ENCODE measurements around the gene CAP2.
"Not testable (repeated sequence)": the region's sequence is repeated elsewhere in the genome, so short reads cannot be mapped to it uniquely, and the experiment has no call there.

CAP2 gene

GRCh38 chr6:17431581-17431980, 38.2 kb downstream of the CAP2 start:
- intact Hi-C loops (cut with DNase I), result no loop called here
- no peak for DNase-seq

- intact Hi-C loops (cut with DNase I), result no loop called here
- DNase-seq, result no peak
Observed at GRCh38 chr6:17432356-17432755, 39.0 kb downstream of the CAP2 start.

GRCh38 chr6:17439243-17439993, 46.0 kb downstream of the CAP2 start:
- intact Hi-C loops (cut with DNase I), result no loop called here
- DNase-seq, result no peak

GRCh38 chr6:17440811-17441210, 47.4 kb downstream of the CAP2 start:
- DNase-seq; intact Hi-C loops (cut with DNase I): not testable (repeated sequence)

GRCh38 chr6:17442196-17442595, 48.8 kb downstream of the CAP2 start:
- no peak for DNase-seq
- intact Hi-C loops (cut with DNase I), result no loop called here

GRCh38 chr6:17446713-17447112, 53.3 kb downstream of the CAP2 start:
- DNase-seq, result no peak
- intact Hi-C loops (cut with DNase I), result no loop called here

- no peak for DNase-seq
- intact Hi-C loops (cut with DNase I), result no loop called here
Observed at GRCh38 chr6:17448165-17448564, 54.8 kb downstream of the CAP2 start.

GRCh38 chr6:17450397-17450796, 57.0 kb downstream of the CAP2 start:
- intact Hi-C loops (cut with DNase I), result no loop called here
- no peak for DNase-seq

GRCh38 chr6:17450832-17451231, 57.4 kb downstream of the CAP2 start:
- intact Hi-C loops (cut with DNase I), result no loop called here
- DNase-seq, result no peak

- intact Hi-C loops (cut with DNase I), result no loop called here
- no peak for DNase-seq
Observed at GRCh38 chr6:17452096-17452495, 58.7 kb downstream of the CAP2 start.

- intact Hi-C loops (cut with DNase I), result no loop called here
- DNase-seq, result no peak
Observed at GRCh38 chr6:17454316-17455005, 61.1 kb downstream of the CAP2 start.

- intact Hi-C loops (cut with DNase I), result no loop called here
- DNase-seq, result no peak
Observed at GRCh38 chr6:17455919-17456318, 62.5 kb downstream of the CAP2 start.

- intact Hi-C loops (cut with DNase I), result no loop called here
- DNase-seq, result no peak
Observed at GRCh38 chr6:17456711-17457110, 63.3 kb downstream of the CAP2 start.

- intact Hi-C loops (cut with DNase I), result no loop called here
- no peak for DNase-seq
Observed at GRCh38 chr6:17457405-17457804, 64.0 kb downstream of the CAP2 start.

- no peak for DNase-seq
- intact Hi-C loops (cut with DNase I), result no loop called here
Observed at GRCh38 chr6:17457956-17458355, 64.6 kb downstream of the CAP2 start.

GRCh38 chr6:17458966-17459365, 65.6 kb downstream of the CAP2 start:
- no peak for DNase-seq
- intact Hi-C loops (cut with DNase I), result no loop called here

- intact Hi-C loops (cut with DNase I), result no loop called here
- DNase-seq, result no peak
Observed at GRCh38 chr6:17460862-17461261, 67.5 kb downstream of the CAP2 start.

- intact Hi-C loops (cut with DNase I), result no loop called here
- no peak for DNase-seq
Observed at GRCh38 chr6:17466147-17466546, 72.8 kb downstream of the CAP2 start.

GRCh38 chr6:17466707-17467106, 73.3 kb downstream of the CAP2 start:
- intact Hi-C loops (cut with DNase I), result no loop called here
- DNase-seq, result no peak

GRCh38 chr6:17469006-17469832, 75.8 kb downstream of the CAP2 start:
- no peak for DNase-seq
- intact Hi-C loops (cut with DNase I), result no loop called here

- DNase-seq, result no peak
- intact Hi-C loops (cut with DNase I), result no loop called here
Observed at GRCh38 chr6:17470202-17470937, 77.0 kb downstream of the CAP2 start.
